GM21825 (cell line): ENCODE measurements around the gene OTOL1.
"Not testable (repeated sequence)": the region's sequence is repeated elsewhere in the genome, so short reads cannot be mapped to it uniquely, and the experiment has no call there.

Experiments
- ATAC-seq: cut with Tn5 transposase; IDR thresholded peaks from one replicate; pipeline ENCODE4 v1.9.1; 2021; ENCODE audit warnings: mild to moderate bottlenecking, moderate library complexity; ENCODE audit not compliant: unreplicated experiment

Gene OTOL1

GRCh38 chr3:161496508-161496907 is at the start of gene OTOL1:
OTOL1 (plus strand) TSS chr3:161496808; CDS start chr3:161496808, 0 bp downstream.
- ATAC-seq: no peak

DNA sequence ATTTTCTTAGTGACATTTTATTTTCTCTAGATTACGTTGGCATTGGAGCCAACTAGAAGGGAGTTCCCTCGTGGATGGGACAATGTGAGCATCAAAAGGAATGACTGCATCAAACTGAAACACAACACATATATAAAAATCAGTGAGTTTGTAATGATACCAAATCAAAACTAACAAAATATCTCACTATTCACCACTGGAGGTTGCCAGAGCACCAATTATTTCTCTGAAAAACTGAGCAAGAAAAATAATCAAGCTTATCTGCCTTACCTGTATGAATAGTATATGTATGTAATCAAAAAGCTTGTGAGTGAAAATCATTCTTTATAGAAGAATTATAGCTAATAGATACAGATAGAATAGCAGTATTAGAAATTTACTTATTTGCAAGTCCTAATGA is 46.8 kb upstream of the OTOL1 start:
- ATAC-seq: no peak

DNA sequence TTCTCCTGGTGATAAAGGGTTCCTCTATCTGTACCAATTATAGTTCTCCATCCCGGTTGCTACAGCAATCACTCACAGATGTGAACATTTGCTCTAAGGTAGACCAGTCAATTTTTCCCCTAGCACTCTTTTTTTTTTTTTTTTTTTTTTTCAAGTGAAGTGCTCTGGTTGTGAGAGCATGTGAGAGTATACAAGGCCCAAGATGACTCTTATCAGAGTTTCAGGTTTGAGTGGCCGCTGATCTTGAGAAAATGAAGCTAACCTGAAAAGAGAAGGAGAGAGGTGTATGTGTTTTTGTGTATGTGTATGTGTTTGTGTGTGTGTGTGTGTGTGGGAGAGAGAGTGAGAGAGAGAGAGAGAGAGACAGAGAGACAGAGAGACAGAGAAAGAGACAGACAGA is 44.4 kb upstream of the OTOL1 start:
- ATAC-seq: no peak

DNA sequence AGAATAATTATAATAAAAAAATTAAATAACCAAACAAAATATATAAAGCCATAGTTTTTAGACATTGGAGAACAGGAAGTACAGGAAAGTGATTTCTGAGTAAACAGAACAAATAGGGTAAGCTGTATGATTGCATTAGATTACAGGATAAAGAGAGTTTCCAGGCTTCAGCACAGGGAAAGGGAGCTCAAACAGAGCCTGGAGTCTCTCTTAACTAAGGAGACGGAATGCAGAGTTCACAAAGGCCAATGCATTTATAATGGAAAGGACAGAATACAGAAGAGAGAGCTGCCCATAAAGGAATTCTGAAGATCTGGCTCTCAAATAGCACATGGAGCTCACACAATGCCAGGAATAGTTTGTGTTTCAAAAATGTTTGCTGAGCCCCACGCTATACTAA is 42.0 kb upstream of the OTOL1 start:
- ATAC-seq: no peak

- ATAC-seq: no peak
Measured at GRCh38 chr3:161455962-161456361, 40.6 kb upstream of the OTOL1 start.

GRCh38 chr3:161462138-161462537 is 34.5 kb upstream of the OTOL1 start:
- no peak for ATAC-seq

- no peak for ATAC-seq
Measured at GRCh38 chr3:161471211-161471610, 25.4 kb upstream of the OTOL1 start.

DNA sequence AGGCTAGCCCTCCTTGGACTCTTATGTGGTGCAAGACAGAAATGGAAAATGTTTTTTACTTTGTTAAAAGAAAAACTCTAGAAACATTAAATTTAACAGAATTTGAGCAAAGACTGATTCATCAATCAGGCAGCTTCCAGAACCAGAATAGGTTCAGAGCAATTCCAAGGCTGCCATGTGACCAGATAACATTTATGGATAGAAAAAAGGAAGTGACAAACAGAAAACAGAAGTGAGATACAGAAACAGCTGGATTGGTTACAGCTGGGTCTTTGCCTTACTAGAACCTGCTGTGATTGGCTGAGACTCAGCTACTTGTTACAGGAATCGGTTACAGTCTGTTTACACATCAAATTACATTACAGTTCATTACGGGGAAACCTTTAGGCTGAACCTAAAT is 22.5 kb upstream of the OTOL1 start:
- no peak for ATAC-seq

GRCh38 chr3:161474741-161475140 is 21.9 kb upstream of the OTOL1 start:
- ATAC-seq: no peak

- ATAC-seq: no peak
Measured at GRCh38 chr3:161475206-161475605, 21.4 kb upstream of the OTOL1 start.

GRCh38 chr3:161475905-161476304 is 20.7 kb upstream of the OTOL1 start:
- no peak for ATAC-seq

DNA sequence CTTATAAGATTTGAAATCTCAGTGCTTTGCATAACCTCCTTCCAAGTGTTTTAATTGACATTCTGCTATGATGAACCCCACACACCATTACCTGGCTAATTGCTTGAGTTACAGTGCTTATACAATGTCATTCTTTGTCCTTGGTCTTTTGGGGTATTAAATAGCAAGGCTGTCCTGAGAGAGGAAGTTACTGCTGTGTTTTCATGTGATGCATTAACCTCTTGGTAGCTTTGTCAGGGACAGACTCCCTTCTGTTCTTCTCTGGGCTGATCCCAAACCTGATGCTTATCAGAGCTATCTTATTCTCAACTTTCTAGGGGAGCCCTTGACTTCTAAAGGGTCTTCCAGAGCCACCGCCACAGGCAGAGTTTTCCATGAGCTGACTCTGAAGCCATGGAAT is 12.4 kb upstream of the OTOL1 start:
- ATAC-seq: no peak

GRCh38 chr3:161488284-161488683 is 8.3 kb upstream of the OTOL1 start:
- not testable (repeated sequence) for ATAC-seq

DNA sequence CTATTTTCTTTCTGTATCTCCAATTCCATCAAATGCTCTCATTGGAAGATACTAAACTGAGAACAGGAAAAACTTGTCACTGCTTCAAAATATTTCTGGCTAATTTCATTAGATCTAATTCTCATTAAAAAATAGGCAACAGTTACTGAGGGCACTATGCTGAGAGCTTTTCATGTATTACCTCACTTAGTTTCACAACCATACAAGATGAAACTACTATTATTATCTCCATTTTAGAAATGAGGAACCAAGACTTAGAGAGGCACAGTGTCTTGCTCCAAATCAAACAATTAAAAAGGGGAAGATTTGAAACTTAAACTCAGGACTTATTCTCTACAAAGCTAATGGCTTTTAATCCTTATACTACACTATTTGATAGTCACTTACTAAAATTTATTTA is 7.2 kb upstream of the OTOL1 start:
- peak; percentile 95 for ATAC-seq

GRCh38 chr3:161490845-161491244 is 5.8 kb upstream of the OTOL1 start:
- ATAC-seq: peak; percentile 41

GRCh38 chr3:161498259-161498921 is 1.8 kb downstream of the OTOL1 start:
- no peak for ATAC-seq

DNA sequence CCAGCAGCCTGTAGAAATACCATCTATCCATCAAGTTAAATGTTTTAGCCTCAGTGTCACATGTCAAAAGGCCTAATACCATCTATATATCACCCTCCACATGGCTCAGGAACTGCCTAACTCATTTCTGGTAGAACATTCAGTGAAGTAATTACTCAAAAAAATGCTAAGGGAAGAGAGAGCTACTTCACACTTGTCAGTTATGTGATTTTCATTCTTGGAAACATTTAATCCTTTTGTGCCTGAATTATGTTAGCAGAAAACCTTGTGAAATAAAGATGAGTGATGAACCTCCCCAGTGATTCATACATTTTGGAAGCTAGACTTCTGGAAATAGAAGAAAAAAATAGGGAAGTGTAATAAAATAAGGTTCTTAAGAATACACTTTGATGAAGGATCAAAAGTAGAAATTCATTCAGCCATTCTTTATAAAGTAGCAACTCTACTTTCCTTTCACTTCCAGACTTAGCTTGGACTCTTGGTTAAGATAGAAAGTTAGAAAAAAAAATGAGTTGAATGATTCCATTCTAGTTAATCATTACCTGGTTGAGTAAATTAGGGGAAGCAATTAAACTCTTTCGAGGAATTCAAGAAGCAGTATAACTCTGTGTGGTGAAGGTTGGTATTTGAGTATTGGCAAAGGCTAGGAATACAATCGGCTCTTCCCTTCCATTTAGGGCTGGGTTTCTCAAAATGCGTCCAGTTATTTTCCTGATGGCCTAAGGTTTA is 3.6 kb downstream of the OTOL1 start:
- no peak for ATAC-seq

GRCh38 chr3:161503271-161503670 is 6.7 kb downstream of the OTOL1 start:
- no peak for ATAC-seq

- no peak for ATAC-seq
Measured at GRCh38 chr3:161508852-161509477, 12.4 kb downstream of the OTOL1 start.

DNA sequence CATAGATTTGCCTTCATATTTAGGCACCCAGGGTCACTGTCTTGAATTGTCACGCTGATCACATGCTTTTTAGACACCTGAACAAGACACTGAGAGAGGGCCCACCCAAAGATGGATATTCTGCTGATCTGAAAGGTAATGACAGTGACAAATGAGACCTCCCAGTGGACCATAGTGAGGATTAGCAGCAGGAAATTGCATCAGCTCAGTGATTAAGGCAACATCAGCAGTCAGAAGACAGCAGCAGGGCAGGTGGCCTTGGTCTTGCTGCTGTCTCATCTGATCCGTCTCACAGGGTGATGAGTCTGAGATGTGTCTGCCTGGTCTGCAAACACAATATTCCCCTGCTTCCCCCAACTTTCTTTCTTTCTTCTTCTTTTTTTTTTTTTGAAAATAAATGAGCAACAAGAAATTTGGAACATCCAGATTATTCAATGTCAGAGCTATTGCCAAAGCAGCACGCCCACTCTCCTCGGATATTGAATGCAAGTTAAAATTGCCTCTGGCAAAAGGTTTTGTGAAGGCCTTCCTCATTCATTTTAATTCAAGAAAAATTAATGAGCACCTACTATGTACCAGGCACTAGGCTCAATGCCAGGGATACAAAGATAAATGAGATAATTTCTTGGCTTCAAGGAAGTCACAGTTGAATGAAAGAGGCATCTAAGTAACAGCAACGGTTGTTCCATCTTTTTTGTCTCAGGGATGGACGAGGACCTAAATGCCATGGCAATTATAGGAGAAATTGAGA is 14.1 kb downstream of the OTOL1 start:
- ATAC-seq: no peak

GRCh38 chr3:161523916-161524315 is 27.3 kb downstream of the OTOL1 start:
- ATAC-seq: no peak
